GM21786 (cell line): ENCODE data around the gene F9.
"Not testable (repeated sequence)": the region's sequence is repeated elsewhere in the genome, so short reads cannot be mapped to it uniquely, and the experiment has no call there.

Source experiments
- ATAC-seq: cut with Tn5 transposase; IDR thresholded peaks from one replicate; pipeline ENCODE4 v1.9.1; 2021; ENCODE audit not compliant: unreplicated experiment

Gene F9

DNA sequence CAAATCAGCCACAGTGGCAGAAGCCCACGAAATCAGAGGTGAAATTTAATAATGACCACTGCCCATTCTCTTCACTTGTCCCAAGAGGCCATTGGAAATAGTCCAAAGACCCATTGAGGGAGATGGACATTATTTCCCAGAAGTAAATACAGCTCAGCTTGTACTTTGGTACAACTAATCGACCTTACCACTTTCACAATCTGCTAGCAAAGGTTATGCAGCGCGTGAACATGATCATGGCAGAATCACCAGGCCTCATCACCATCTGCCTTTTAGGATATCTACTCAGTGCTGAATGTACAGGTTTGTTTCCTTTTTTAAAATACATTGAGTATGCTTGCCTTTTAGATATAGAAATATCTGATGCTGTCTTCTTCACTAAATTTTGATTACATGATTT is at the start of gene F9:
Gene F9, plus strand, starts transcription at position 190 of the 400 bp plus-strand sequence. Its CDS starts 26 bp downstream, at position 216.
- no peak for ATAC-seq

DNA sequence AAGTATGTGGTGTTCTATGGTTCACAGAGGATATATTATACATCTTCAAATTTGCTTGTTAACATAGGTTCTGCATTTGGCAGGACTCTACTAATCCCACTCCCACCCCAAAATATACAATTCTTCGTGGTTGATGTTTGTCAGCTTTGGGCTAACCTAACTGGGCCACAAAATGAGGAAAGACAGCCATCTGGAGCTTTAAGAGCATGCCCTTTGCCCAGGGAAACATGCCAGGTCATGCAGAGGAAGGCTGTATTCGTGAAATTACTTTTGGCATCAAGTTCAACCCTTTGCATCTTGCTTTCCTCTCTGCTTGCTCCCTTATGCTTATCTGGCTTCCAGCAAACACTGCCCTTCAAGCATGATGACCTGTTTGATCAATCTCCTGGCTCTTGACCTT is 46.8 kb upstream of the F9 start:
- no peak for ATAC-seq

DNA sequence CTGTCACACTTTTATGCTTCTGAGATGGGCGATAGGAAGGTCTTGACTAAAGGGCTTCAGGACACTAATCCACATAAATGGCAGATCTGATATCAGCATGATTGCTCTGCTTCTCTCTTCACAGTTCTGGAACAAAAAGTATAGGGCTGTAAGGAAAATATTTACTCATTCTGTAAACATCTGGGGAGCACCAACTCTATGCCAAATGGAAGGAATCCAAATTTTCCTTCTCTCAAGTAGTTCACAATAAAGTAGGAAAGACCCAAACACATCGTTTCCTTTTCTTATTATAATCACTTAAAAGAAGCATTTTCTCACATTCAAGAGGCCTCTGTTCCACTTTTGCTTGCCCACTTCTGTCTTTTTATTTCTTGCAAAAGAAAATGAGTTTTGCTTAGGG is 45.9 kb upstream of the F9 start:
- ATAC-seq, result no peak

DNA sequence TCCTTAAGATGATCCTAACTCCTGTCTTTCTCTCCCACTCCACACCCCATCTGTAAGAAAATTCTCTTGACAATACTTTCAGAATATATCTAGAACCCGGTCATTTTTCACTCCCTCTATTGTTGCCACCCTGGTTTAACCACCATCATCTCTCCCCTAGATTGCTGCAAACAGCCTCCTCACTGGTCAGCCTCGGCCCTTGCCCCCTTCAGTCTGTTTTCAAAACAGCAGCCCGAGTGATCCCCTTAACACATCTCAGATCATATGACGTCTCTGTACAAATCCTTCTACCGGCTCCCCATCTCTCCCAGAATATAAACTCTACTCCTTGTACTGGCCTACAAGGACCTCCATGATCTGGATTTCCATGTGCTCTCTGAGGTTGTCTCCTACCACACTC is 35.2 kb upstream of the F9 start:
- ATAC-seq, result no peak

DNA sequence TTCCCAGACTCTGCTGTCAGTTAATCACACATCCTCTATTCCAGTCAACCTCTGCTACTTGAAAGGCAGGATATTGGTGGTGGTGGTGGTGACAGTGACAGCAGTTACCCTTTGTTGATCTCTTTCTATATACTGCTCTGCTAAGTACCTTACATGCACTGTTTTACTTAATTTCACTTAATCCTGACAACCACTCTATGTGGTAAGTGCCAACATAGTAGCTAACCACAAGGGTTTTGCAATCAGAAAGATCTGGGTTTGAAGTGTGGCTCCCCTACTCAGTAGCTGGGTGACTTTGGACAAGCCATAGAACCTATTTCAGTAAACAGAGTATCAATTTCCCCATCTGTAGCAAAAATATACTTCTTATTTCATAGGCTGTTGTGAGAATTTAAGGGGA is 24.2 kb upstream of the F9 start:
- ATAC-seq, result no peak

DNA sequence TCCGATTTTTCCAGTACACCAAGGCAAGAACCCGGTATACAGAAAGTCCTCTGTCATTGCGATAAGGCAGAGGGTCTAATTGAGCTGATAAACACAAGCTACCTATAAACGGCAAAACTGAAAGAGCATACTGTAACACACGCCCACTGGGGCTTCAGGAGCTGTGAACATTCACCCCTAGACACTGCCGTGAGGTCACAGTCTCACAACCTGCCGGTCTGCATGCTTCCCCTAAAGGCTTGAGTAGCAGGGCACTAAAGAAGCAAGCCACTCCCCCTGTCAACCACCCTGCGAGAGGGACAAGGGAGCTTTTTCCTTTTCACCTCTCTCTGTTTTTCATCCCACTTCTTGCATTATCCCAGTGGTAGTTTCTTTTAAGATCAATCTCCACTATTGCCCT is 22.4 kb upstream of the F9 start:
- no peak for ATAC-seq

DNA sequence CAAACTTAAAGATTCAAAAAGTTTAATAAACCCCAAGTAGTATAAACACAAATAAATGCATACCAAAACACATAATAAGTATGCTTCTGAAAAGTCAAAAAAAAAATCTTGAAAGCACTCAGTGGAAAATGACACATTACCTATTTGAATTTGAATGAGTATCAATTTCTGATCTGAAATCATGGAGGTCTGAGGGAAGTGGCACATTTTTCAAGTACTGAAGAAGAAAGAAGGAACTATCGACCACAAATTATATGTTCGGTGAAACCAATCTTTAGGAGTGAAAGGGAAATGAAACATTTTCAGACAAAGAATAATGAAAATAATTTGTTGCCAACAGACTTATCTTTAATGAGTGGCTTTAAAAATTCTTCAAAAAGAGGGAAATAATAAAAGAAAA is 12.1 kb upstream of the F9 start:
- no peak for ATAC-seq

DNA sequence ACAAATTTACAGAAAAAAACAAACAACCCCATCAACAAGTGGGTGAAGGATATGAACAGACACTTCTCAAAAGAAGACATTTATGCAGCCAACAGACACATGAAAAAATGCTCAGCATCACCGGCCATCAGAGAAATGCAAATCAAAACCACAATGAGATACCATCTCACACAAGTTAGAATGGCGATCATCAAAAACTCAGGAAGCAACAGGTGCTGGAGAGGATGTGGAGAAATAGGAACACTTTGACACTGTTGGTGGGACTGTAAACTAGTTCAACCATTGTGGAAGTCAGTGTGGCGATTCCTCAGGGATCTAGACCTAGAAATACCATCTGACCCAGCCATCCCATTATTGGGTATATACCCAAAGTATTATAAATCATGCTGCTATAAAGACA is 1.7 kb upstream of the F9 start:
- ATAC-seq, result not testable (repeated sequence)

DNA sequence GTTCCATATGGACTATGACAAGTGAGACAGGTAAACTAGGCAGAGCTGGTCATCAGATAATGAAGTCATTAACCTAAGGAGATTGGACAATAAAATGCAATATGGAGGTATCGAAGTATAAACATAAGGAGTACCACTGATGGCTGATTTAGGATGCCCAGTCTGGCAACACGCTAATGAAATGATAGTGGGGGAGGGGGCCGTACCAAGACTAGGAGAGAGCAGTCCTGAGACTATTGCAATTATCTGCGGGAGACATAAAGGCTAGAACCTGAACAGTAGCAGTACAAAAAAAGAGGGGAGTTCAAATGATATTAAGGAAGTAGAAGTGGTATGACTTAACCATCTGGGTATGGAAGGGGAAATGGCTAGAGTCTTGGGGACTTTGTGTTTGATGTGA is 2.3 kb downstream of the F9 start:
- no peak for ATAC-seq

DNA sequence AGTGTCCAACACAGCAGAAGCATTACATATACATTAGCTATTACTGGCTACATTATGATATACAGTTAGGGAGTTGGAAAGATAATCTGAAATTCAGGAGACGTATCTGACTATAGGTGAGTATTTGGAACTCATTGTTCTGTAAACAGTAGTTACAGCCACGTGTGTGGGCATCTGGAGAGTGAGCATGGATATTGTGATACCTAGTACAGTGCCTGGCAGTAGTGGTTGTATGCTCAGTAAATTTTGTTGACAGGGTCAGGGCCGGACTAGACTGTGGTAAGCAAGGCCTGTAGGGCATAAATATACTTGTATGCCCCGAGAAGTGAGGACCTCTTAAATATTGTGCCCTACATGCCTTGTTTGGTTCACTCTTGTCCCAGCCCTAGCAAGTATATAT is 2.9 kb downstream of the F9 start:
- no peak for ATAC-seq

DNA sequence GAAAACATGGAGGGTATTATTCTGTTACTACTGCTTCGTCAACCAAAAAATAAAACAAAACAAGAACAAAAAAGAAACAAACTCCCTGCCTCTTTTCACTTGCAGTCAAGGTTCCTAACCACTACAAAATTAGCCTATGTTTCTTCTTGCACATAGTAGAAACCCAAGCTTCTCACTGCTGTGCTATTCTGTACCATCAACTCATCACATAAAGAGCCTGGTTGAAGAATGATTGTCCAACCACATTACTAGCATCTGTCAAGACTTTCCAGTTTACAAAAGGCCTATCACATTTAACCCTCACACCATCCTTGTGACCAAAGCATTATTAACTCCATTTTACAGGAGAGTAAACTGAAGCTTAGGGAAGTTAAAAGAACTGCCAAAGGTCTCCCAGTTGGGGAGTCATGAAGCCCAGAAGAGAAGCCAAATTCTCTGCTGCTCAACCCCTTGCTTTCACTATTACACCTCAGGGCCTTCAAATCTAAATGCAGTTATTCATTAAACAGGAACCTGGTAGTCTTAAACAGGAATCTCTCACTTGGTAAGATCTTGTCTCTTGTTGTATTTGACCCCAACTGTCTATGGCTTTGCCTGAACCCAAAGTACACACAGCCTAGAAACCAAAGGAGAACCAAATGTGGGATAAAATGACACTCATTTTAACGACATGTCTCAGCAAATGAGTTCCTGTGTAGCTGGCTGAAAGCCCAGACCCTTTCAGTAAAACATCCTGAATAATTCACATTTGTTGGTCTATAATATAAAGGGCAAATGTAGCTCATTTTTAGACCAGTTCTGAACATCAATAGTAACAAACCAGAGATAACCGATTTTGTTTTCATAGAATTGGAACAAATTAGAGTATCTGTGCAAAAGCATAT is 8.6 kb downstream of the F9 start:
- ATAC-seq, result peak; percentile 84

DNA sequence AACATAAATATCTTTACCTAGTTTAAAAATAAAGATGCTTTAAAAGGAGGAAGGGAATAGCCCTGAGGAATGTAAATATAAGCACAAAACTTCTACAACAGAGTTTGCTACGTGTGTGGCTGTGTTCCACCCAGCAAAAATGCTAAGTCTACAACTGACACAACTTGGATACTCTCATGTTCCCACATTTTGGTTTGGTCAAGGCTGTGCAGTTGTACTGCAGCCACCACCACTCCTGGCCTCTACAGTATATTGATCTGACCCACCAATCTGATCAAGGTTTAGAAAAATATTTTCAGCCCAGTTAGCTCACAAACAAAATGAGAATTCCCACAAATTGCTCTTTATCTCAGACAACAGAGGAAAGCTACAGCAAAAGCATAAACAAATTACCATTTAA is 12.1 kb downstream of the F9 start:
- no peak for ATAC-seq

DNA sequence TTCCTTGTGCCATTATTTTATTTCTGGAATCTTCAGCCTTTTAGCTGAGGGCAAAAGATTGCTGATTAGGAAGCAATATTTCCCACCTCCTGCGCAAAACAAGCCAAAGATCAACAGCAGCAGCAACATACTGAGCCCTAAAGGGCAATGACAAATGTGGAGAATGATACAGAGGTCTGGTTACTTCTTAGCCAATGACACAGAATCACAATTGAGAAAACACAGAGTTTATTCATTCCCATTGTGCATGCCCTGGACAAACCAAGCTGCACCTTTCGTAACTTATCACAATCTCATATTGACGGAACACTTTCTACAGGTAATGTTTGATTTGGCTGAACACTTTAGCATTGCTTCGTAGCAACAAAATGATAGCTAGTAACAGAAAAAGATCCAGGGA is 13.4 kb downstream of the F9 start:
- no peak for ATAC-seq

DNA sequence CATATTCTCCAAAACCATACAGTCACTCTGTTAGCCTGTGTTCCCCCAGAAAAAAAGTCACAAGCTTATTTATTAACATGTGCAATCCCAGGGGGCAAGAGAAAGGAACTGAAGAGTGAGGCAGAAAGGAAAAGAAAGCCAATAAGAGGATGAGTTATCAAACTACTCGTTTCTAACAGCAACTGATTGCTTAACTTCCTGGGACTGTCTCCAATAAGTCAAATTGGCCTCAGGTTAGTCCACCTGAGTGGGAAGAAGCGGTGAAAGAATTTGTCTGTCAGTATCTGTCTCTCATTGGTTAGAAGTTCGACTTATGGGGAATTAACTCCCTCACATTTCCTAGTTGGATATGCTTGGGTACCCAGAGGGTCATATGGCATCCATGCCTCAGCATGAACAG is 14.1 kb downstream of the F9 start:
- ATAC-seq, result no peak

DNA sequence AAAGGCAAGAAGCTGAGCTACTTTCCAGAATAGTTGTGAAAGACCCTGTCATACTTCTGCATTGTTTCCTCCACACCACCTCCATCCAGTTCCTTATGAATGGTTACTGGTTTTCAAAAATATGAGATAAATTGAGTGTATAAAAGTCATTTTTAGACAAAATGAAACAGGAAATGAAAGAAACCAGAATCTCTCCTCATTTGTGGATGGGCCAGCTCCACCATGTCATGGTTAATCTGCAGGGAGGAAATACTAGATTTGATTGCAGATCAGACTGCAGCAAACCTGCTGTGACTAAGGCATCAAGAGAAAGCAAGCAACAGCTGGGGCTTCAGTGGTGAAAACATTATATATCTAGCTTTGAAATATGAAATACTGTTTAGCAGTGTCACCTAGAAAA is 23.8 kb downstream of the F9 start:
- no peak for ATAC-seq

DNA sequence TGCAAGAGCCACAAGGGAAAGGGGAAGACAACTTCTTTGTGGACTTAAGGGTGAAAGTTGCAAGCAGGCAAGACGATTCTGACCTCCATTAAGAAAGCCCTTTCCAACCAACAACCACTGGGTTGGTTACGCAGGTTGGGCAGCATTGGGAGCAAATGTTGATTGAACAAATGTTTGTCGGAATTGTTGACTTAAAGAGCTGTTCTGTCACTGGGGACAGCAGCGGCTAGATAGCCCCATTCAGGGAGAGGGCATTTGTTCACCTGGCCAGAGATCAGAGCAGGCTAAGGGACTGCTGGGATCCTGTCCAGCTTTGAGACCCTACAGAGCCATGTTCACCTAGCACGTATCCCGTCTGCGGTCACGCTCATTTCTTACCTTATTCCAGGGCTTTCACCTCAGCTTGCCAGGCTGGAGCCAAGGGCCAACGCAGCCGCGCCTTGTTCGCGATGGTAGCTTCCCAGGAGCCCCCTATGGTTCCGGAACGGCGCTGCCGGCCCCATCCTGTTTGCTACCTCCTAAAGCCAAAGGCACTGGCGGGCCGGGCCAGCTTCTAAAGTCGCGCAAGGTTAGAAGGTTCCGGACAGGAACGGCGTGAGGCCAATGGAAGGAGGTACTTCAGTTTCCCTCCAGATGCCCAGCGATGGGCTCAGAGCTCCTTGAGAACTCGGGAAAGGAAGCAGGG is 24.6 kb downstream of the F9 start:
- ATAC-seq, result no peak

DNA sequence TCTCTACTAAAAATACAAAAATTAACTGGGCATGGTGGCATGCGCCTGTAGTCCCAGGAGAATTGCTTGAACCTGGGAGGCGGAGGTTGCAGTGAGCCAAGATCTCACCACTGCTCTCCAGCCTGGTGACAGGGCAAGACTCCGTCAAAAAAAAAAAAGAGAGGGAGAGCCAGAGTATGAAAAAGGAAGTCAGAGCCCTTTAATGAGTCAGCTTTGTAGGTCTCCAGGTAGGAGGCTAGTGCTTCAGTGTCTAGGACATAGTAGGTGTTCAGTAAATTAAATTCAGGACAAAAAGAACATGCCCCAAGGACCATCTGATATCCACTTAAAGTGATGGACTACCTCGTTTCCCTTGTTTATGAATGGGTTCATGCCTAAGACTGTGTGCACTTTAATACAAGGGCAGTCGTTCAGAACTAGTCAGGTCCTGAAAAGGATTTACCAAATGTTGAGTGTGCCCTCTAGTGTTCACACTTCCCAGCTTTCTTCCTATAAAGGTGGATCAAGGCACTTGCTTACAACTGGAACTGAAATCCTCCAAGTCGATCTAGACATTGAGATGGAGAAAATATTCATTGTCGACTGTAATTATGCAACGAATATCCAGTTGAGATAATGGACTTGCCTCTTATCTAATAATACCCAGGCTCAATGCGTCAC is 29.0 kb downstream of the F9 start:
- ATAC-seq, result peak; percentile 84

DNA sequence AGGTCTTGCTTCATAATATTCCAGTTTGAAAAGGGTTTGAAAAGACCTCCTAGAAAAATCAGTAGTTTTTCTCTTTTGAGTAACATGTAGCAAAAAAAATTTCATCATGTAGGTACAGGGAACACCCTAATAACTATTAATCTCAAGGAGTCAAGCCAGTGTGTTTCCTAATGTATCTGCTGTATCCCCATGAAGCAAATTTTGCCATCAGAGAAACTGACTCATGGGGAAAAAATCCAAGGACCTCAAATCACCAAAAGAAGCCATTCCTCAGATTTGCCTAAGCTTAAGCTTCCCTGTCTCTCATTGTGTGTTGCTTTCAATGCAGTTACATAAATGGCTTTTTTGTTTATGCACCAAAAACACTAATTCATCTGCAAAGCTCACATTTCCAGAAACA is 29.7 kb downstream of the F9 start:
- no peak for ATAC-seq

DNA sequence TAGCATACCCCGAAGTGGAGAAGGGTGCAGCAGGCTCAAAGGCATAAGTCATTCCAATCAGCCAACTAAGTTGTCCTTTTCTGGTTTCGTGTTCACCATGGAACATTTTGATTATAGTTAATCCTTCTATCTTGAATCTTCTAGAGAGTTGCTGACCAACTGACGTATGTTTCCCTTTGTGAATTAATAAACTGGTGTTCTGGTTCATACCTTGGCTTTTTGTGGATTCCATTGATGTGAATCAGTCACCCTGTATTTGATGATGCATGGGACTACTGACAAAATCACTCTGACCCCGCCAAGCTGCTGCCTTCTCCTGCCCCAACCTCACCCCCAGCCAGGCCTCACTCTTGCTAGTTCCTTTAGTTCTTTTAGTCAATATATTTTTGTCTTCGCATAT is 32.7 kb downstream of the F9 start:
- ATAC-seq, result no peak

DNA sequence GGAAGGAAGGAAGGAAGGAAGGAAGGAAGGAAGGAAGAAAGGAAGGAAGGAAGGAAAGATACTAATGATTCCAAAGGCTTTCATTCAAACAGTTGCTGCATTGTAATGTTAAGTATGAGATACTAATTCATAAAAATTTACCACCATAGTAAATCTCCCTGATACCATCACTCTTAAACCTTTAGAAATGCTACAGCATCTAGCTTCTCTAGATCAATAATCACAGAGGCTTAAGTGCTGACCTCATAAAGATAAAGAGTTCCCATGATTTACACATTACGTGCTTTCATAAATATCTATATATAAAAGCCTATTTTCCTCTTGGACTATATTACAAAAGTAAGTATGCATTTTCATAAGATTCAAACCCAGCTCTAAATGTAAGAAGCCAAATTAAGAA is 36.4 kb downstream of the F9 start:
- no peak for ATAC-seq

DNA sequence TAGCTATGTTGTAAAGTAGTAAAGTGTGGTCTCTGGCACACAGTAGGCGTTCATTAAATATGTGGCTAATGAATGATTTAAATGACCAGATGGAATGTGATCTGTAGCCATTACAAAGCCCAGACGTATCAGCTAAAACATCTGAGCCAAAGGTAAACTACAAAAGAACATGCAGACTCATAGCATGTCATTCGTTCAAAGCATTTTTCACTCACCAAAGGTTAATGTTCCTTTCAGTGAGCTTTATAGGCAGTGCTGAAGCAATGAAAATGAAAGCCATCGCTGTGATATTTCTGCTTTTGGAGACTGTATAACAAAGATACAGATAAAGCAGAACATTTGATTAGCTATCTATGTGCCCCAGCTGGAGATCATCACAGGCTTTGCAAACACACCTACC is 50.5 kb downstream of the F9 start:
- ATAC-seq, result no peak

DNA sequence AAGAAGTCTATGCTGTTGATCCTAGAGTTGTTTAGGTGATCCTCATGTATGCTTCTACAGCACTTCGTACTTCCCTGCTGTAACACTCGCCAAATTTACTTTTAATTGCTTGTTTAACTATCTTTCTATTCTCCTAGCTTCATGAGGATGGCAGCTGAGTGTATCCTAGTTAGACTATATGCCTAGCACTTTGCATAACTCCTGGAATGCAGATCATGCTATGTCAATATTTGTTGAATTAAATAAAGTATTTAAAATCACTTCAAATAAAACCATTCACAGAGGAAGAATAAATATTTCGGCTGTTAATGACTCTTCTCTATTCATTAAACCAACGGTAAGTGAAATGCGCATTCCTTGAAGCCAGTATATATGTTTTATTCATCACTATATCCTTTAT is 55.1 kb downstream of the F9 start:
- ATAC-seq, result no peak
